GM06990 (cell line): ENCODE data around the gene SAMD1.

Experiments
- DNase-seq: peaks from one replicate; pipeline ENCODE4 v3.0.0-alpha.2; 2011; ENCODE audit not compliant: insufficient read length; ENCODE audit errors: extremely low read depth
- H3K27me3 ChIP-seq: replicated peaks from 2 replicates; pipeline ENCODE4 v1.6.0; 2011; ENCODE audit warnings: low read length; ENCODE audit not compliant: control insufficient read depth, insufficient read depth
- H3K36me3 ChIP-seq: 2 replicates; pipeline ENCODE4 v1.5.1; 2011; ENCODE audit warnings: low read length; ENCODE audit not compliant: control insufficient read depth, insufficient read depth
- H3K4me3 ChIP-seq: replicated peaks from 2 replicates; pipeline ENCODE4 v1.5.1; 2011; ENCODE audit warnings: low read depth, mild to moderate bottlenecking, control low read depth, low read length
- TF ChIP-seq, protein P1 (sequence below): IDR thresholded peaks from 2 replicates; pipeline ENCODE4 v1.5.1; 2011; ENCODE audit warnings: low read length, control low read depth, mild to moderate bottlenecking, inconsistent platforms; ENCODE audit not compliant: insufficient read depth, poor library complexity, severe bottlenecking

Gene SAMD1

DNA sequence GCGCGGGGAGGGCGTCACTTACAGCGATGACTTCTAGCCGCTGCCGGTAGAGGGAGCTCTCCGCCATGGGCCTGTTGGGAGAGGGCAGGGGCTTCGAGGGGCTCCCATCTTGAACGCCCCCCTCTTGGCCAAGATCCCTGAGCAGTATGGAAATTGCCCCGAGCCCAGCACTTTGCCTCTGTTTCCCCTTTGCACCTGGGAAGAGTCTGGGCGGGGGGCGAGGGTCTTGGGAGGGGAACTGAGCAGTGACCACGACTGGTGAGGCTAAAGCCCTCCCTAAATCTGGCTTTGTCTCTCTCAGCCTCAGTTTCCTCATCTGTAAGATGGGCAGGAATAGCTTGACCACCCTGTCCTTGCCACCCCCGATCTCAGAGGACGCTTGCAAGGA, 31.5 kb downstream of the SAMD1 start:
- no peak for DNase-seq
- no peaks in the 10 kb centered on the region for H3K36me3 ChIP-seq
- H3K27me3 ChIP-seq, result peaks cover 6% of the 10 kb centered on the region
- H3K4me3 ChIP-seq, result no peak overlapping the region
- TF ChIP-seq, protein P1, sequence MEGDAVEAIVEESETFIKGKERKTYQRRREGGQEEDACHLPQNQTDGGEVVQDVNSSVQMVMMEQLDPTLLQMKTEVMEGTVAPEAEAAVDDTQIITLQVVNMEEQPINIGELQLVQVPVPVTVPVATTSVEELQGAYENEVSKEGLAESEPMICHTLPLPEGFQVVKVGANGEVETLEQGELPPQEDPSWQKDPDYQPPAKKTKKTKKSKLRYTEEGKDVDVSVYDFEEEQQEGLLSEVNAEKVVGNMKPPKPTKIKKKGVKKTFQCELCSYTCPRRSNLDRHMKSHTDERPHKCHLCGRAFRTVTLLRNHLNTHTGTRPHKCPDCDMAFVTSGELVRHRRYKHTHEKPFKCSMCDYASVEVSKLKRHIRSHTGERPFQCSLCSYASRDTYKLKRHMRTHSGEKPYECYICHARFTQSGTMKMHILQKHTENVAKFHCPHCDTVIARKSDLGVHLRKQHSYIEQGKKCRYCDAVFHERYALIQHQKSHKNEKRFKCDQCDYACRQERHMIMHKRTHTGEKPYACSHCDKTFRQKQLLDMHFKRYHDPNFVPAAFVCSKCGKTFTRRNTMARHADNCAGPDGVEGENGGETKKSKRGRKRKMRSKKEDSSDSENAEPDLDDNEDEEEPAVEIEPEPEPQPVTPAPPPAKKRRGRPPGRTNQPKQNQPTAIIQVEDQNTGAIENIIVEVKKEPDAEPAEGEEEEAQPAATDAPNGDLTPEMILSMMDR, result peak; percentile 85

- no peak overlapping the region for H3K4me3 ChIP-seq
- no peak for DNase-seq
These were observed 32.1 kb downstream of the SAMD1 start for GRCh38 chr19:14058182-14059092.

GRCh38 chr19:14056741-14057356, 33.7 kb downstream of the SAMD1 start:
- TF ChIP-seq, protein P1, result no peak
- peaks cover 7% of the 10 kb centered on the region for H3K36me3 ChIP-seq
- H3K27me3 ChIP-seq, result peaks cover 6% of the 10 kb centered on the region
- no peak for DNase-seq
- no peak overlapping the region for H3K4me3 ChIP-seq

More at GRCh38 chr19:14058182-14059092, 32.1 kb downstream of the SAMD1 start:
- TF ChIP-seq, protein P1, result no peak
- Histone ChIP-seq H3K36me3 (no peaks in the 10 kb centered on the region), H3K27me3 (peaks cover 6% of the 10 kb centered on the region)

DNA sequence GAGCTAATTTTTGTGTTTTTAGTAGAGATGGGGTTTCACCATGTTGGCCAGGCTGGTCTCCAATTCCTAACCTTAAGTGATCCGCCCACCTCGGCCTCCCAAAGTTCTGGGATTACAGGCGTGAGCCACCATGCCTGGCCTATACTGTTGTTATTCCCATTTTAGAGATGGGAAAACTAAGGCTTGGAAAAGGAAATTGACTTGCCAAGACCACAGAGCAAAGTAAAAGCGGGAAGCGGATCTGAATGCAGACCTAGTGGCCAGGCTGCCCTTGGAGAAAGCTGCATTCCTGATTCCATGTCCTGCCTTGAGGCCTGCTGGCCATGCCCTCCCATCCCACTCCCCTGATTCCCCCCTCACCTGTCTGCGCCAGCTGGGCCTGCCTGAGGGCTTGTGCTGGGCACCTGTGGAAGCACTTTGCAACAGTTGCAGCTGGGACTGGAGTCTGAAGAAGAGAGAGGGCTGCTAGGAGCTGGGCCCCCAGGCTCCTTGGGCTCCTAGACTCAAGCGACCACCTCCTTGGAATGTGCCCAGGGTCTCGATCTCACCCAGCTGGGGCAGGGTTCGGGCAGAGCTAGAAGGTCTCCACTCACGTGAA, 34.4 kb downstream of the SAMD1 start:
- peaks cover 7% of the 10 kb centered on the region for H3K36me3 ChIP-seq
- peaks cover 6% of the 10 kb centered on the region for H3K27me3 ChIP-seq
- DNase-seq, result no peak
- no peak overlapping the region for H3K4me3 ChIP-seq
- TF ChIP-seq, protein P1, result no peak

- Histone ChIP-seq H3K4me3 (no peak overlapping the region), H3K36me3 (peaks cover 11% of the 10 kb centered on the region), H3K27me3 (peaks cover 5% of the 10 kb centered on the region)
- TF ChIP-seq, protein P1, result no peak
- DNase-seq, result no peak
These were observed 35.2 kb downstream of the SAMD1 start for GRCh38 chr19:14055396-14055795.
